Measurements from ENCODE around the gene CANX.
"Not testable (repeated sequence)": the region's sequence is repeated elsewhere in the genome, so short reads cannot be mapped to it uniquely, and the experiment has no call there.

GRCh38 chr5:179658179-179658856, 40.4 kb upstream of the CANX start:
- TF ChIP-seq CTCF, POLR2A (IDR thresholded peaks at IDR 0.05): not testable (repeated sequence)

Measured in testis (tissue), 2 donors.